Nephron progenitor cell (in vitro differentiated cells): ENCODE measurements around the gene TRAF1.

Experiments used
- DNase-seq: peaks from one replicate; pipeline ENCODE4 v3.0.0; 2021
- H3K27ac Mint-ChIP-seq: 2 replicates; pipeline ENCODE4 v1.8.0; 2021; ENCODE audit warnings: mild to moderate bottlenecking, moderate library complexity, mixed read lengths
- H3K27me3 Mint-ChIP-seq: 2 replicates; pipeline ENCODE4 v1.8.0; 2021; ENCODE audit warnings: mild to moderate bottlenecking, low read depth, mixed read lengths; ENCODE audit not compliant: poor library complexity
- H3K36me3 Mint-ChIP-seq: 2 replicates; pipeline ENCODE4 v1.8.0; 2021; ENCODE audit warnings: low read depth, mixed read lengths
- H3K4me1 Mint-ChIP-seq: 2 replicates; pipeline ENCODE4 v1.8.0; 2021; ENCODE audit warnings: mixed read lengths
- H3K4me3 Mint-ChIP-seq: 2 replicates; pipeline ENCODE4 v1.8.0; 2021; ENCODE audit warnings: mild to moderate bottlenecking, moderate library complexity, mixed read lengths
- H3K9me3 Mint-ChIP-seq: 2 replicates; pipeline ENCODE4 v1.8.0; 2021; ENCODE audit warnings: mild to moderate bottlenecking, moderate library complexity, mixed read lengths
- CTCF ChIP-seq: fragments of 200-600 bp; sonication (generic); IDR thresholded peaks from 2 replicates; pipeline ENCODE4 v1.5.0; 2021; ENCODE audit warnings: antibody characterized with exemption

Gene TRAF1

GRCh38 chr9:120944434-120944843 is 17.8 kb upstream of the TRAF1 start:
- Mint-ChIP-seq H3K27ac (peak overlapping the region; percentile 91), H3K4me1 (peaks cover 50% of the 10 kb centered on the region), H3K36me3 (no peaks in the 10 kb centered on the region), H3K27me3 (peaks cover 13% of the 10 kb centered on the region), H3K9me3 (no peaks in the 10 kb centered on the region), H3K4me3 (no peak overlapping the region)
- DNase-seq, result no peak
- no peak for TF ChIP-seq CTCF

GRCh38 chr9:120942186-120943001 is 15.8 kb upstream of the TRAF1 start:
- no peak overlapping the region for H3K27ac Mint-ChIP-seq
- H3K4me1 Mint-ChIP-seq, result peaks cover 71% of the 10 kb centered on the region
- no peak overlapping the region for H3K4me3 Mint-ChIP-seq
- no peaks in the 10 kb centered on the region for H3K36me3 Mint-ChIP-seq
- DNase-seq, result peak; percentile 33
- peaks cover 16% of the 10 kb centered on the region for H3K27me3 Mint-ChIP-seq
- H3K9me3 Mint-ChIP-seq, result no peaks in the 10 kb centered on the region
- TF ChIP-seq CTCF, result no peak

- Mint-ChIP-seq H3K4me3 (no peak overlapping the region), H3K27ac (peak overlapping the region; percentile 38), H3K4me1 (peaks cover 82% of the 10 kb centered on the region)
Observed at GRCh38 chr9:120941046-120941770, 14.6 kb upstream of the TRAF1 start.

GRCh38 chr9:120940573-120940972 is 14.0 kb upstream of the TRAF1 start:
- no peak for TF ChIP-seq CTCF

More at GRCh38 chr9:120941046-120941770, 14.6 kb upstream of the TRAF1 start:
- Mint-ChIP-seq H3K27me3 (peaks cover 23% of the 10 kb centered on the region), H3K36me3 (no peaks in the 10 kb centered on the region), H3K9me3 (no peaks in the 10 kb centered on the region)
- DNase-seq, result no peak
- TF ChIP-seq CTCF, result no peak

GRCh38 chr9:120938851-120939250 is 12.3 kb upstream of the TRAF1 start:
- Mint-ChIP-seq H3K4me3 (peak overlapping the region; percentile 15), H3K9me3 (no peaks in the 10 kb centered on the region), H3K36me3 (no peaks in the 10 kb centered on the region), H3K27ac (peak overlapping the region; percentile 77), H3K4me1 (peaks cover 68% of the 10 kb centered on the region), H3K27me3 (peaks cover 19% of the 10 kb centered on the region)
- no peak for TF ChIP-seq CTCF
- no peak for DNase-seq

More at GRCh38 chr9:120940573-120940972, 14.0 kb upstream of the TRAF1 start:
- H3K4me1 Mint-ChIP-seq, result peaks cover 82% of the 10 kb centered on the region
- DNase-seq, result no peak
- H3K36me3 Mint-ChIP-seq, result no peaks in the 10 kb centered on the region
- no peak overlapping the region for H3K4me3 Mint-ChIP-seq
- no peaks in the 10 kb centered on the region for H3K9me3 Mint-ChIP-seq
- H3K27ac Mint-ChIP-seq, result peak overlapping the region; percentile 38
- peaks cover 20% of the 10 kb centered on the region for H3K27me3 Mint-ChIP-seq
